ENCODE results near the gene PM20D1.
A peak's percentile ranks its signal among the peaks of the same experiment; 100 is the strongest.

Gene PM20D1

DNA sequence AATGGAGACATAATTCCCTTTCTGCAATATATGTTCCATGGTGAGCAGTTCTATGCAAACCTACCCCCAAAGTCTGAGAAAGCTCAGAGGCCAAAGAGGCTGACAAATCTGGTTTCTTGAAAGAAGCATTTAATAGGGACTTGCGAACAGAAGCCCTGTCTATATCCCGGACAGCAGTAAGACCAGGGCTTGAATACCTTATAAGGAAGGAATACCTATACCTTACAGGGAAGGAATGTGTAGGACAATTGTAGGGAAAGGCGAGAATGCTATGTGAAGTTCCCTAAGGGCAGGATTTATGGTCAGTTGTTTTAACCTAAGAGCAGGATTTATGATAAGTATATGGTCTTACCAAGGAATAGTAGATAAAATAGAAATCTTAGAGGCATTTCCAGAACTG lies 31.9 kb downstream of the PM20D1 start:
- no peak overlapping the region for H3K4me3 ChIP-seq (ENCODE audit: low read depth, low read length)
- TF ChIP-seq CTCF (IDR thresholded peaks at IDR 0.05; ENCODE audit: low read depth, low read length) = no peak

DNA sequence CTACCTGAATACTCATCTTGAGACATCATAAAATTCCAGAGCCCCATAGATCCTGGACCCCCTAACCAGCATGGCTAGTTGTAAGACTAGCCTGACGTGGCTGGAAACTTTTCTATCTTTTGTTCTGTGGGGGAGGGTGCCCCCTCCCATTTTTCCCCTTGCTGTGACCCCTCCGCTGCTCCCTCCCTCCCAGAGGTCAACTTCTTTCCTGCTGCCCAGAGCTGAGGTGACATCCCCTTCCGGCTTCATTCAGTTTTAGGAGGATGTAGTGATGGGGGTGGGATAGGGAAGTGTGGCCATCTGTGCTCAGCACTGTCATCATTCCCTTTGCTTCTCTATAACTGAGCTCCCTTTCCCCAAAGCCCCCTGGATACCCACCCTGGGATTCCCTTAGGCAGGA lies 32.6 kb downstream of the PM20D1 start:
- H3K4me3 ChIP-seq (ENCODE audit: low read depth, low read length) = no peak overlapping the region
- TF ChIP-seq CTCF (IDR thresholded peaks at IDR 0.05; ENCODE audit: low read depth, low read length) = no peak

- no peak for TF ChIP-seq CTCF (IDR thresholded peaks at IDR 0.05; ENCODE audit: low read depth, low read length)
- peak overlapping the region; percentile 88 for H3K4me3 ChIP-seq (ENCODE audit: low read depth, low read length)
These were observed 36.2 kb downstream of the PM20D1 start for GRCh38 chr1:205813755-205814058.

- peak within 1 kb of the TSS; percentile 88 for H3K4me3 ChIP-seq (ENCODE audit: low read depth, low read length)
- no peak for TF ChIP-seq CTCF (IDR thresholded peaks at IDR 0.05; ENCODE audit: low read depth, low read length)
These were observed 36.8 kb downstream of the PM20D1 start, which contains the start of gene SLC41A1 for GRCh38 chr1:205812878-205813754. SLC41A1 (minus strand) TSS chr1:205813198; CDS start chr1:205810441, 2,757 bp downstream.

DNA sequence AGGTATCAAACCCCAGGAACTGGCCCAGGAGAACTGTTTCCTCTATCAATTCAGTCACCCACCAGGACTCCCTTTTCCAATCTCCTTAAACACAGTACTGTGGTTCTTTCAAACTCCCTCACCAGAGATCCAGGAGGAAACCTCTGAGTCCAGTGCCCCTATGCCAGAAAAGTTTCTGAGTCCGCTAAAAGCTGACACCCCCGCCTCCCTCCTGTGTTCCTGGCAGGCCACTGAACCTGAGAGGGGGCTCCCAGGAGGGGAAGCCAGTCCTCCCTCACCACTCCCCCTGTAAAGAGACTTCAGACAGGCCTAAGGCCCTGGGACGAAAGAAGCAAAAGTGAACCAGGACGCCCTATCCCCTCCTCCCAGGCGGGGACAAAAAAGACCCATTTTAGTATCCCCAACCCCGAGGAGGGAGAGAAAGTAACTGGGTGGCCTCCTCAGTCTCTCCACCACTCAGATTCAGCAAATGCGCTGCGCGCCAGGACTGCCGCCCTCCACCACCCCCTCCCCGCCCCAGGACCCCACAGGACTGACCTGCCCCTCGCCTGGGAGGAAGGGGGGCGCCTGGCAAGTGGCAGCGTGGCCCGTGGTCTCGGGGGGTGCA lies 37.6 kb downstream of the PM20D1 start:
- H3K4me3 ChIP-seq (ENCODE audit: low read depth, low read length) = peak overlapping the region; percentile 88
- no peak for TF ChIP-seq CTCF (IDR thresholded peaks at IDR 0.05; ENCODE audit: low read depth, low read length)

DNA sequence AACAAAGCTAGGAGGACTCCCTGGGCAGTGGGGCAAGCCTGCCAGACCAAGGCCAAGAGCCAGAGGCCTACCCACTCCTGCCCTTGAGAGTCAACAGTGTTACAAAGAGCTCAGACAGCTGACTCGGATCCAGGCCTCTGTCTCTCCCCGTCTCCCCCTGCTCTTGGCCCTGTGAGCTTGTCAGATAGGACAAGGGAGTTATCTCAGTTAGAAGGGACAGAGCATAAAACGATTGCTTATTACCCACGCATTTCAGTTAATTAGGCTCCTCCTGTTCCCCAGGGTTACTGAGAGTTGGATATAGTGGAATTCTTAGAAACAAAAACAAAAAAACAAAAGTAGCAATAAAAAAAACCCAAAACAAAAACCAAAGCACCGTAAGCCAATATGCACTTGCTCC lies 38.3 kb downstream of the PM20D1 start:
- H3K4me3 ChIP-seq (ENCODE audit: low read depth, low read length) = peak overlapping the region; percentile 88
- no peak for TF ChIP-seq CTCF (IDR thresholded peaks at IDR 0.05; ENCODE audit: low read depth, low read length)

GRCh38 chr1:205810448-205811157 lies 39.3 kb downstream of the PM20D1 start:
- no peak overlapping the region for H3K4me3 ChIP-seq (ENCODE audit: low read depth, low read length)
- TF ChIP-seq CTCF (IDR thresholded peaks at IDR 0.05; ENCODE audit: low read depth, low read length) = no peak

All from WI38 (cell line).